GM23248 (cell line): ENCODE measurements around the gene SDHD.

Source experiments
- EZH2 ChIP-seq: fragments of 200-600 bp; sonication (generic); IDR thresholded peaks from 2 replicates; pipeline ENCODE4 v1.6.1; 2018; ENCODE audit warnings: antibody characterized with exemption, mild to moderate bottlenecking; ENCODE audit not compliant: insufficient read depth, poor library complexity, severe bottlenecking
- EZH2phosphoT487 ChIP-seq: fragments of 200-600 bp; sonication (generic); IDR thresholded peaks from 2 replicates; pipeline ENCODE4 v1.6.1; 2018; ENCODE audit warnings: antibody characterized with exemption, moderate library complexity, mild to moderate bottlenecking, low read depth; ENCODE audit not compliant: insufficient read depth

DNA sequence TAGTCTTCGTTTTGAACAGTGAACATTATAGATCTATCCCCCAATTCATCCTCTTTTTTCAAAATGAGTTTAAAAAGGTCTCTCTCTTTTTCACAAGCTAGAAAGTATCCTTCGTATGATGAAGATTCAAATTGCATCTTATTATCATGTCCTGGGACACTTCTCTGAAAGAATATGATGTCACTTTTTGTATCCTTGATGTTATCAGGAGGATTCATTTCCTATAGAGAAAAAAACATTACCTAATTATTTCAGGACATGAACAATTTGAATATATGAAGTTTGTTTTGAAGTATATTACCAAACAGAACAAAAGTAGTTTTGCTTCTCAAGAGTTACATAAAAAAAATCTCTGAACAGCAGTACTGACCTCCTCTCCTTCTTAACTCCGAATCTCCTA lies 56.9 kb downstream of the SDHD start:
- TF ChIP-seq EZH2phosphoT487, result no peak
- no peak for TF ChIP-seq EZH2
